Epithelial cell of esophagus (primary cell): Measurements from ENCODE around the gene ATF4.

Source experiments
- DNase-seq: peaks from one replicate; pipeline ENCODE4 v3.0.0; 2010; ENCODE audit warnings: low read depth
- H3K4me3 ChIP-seq: 2 replicates; pipeline ENCODE4 v1.5.1; 2011; ENCODE audit warnings: mild to moderate bottlenecking, low read length, control low read depth
- CTCF ChIP-seq: IDR thresholded peaks from 2 replicates; pipeline ENCODE4 v1.5.1; 2011; ENCODE audit warnings: low read depth, mild to moderate bottlenecking, low read length, control low read depth, inconsistent platforms; ENCODE audit not compliant: insufficient read depth; ENCODE audit errors: missing control alignments

The ATF4 gene

DNA sequence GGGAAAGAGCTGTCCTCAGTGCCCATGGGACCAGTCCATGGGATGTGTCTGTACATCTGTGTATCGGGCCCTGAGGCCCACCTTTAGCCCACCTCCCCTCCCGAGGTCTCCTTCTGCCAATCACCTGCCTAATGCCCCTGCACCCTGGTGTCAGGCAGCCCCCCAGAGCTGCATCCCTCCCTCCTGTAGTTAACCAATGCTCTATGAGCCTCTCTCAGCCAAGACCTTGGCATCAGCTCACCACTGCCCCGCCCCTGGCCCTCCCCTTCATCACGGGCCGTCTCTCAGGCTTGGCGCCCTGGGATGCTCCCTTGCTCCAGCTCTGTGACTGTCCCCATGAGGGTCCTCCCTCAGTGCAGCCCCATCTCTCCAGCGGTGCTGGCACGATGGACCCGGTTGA lies 45.0 kb upstream of the ATF4 start:
- no peak for DNase-seq
- no peak overlapping the region for H3K4me3 ChIP-seq
- TF ChIP-seq CTCF: no peak

- DNase-seq: no peak
- no peak for TF ChIP-seq CTCF
- H3K4me3 ChIP-seq: no peak overlapping the region
Measured at GRCh38 chr22:39475902-39476301, 44.5 kb upstream of the ATF4 start.

DNA sequence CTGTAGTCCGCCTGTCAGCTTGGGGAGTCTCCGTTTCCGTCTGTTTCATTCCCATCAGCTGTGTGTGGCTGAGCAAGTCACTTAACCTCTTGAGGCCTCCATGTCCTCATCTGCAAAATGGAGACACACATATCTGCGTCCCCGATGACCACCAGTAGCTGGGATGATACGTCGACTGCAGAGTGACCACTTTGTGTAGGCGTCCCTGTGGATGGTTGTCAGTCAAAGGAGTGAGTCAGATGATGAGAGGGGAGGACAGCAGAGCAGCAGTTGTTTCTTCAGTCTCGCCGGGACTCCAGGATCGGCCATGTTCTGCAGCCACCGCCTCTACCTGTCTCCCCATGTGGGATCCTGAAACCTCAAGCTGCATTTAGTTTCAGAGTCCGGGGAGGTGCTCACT lies 43.7 kb upstream of the ATF4 start:
- DNase-seq: no peak
- H3K4me3 ChIP-seq: no peak overlapping the region
- TF ChIP-seq CTCF: no peak

GRCh38 chr22:39477542-39477941 lies 42.8 kb upstream of the ATF4 start:
- no peak for DNase-seq
- no peak for TF ChIP-seq CTCF
- no peak overlapping the region for H3K4me3 ChIP-seq

DNA sequence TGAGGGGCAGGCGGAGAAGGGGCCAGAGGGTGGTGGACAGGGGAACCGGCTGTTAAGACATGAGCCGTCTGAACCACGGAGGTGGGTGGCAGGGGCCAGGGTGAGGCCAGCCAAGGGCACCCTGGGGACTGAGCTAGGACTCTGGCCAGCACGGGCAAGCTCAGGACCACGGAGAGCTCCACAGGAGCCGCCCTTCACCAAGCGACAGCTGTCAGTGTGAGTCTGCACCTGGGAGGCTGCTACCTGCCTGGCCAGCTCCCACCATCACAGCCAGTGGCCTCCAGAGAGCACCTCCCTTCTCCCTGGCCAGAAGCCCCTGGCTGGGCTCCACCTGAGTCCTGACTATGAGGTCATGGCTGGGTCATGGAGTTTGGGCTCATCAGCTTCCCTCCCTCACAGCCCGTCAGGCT lies 41.9 kb upstream of the ATF4 start:
- DNase-seq: peak; percentile 61
- no peak overlapping the region for H3K4me3 ChIP-seq
- no peak for TF ChIP-seq CTCF

DNA sequence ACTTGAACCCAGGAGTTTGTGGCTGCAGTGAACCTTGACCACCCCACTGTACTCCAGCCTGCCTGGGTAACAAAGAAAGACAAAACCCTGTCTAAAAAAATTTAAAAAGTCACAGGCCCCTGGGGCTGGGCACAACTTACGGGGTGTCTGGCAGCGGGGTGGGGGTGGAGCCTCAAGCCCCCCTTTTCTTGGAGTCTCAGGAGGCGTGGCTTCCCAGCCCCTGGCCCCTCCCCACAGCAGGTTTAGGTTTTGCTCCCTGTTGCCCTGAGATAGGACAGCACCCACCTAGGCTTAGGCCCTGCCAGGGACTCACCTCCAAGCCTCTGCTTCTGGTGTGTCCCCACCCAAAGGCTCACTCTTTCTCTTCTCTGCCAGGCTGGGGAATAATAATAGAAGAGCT lies 41.1 kb upstream of the ATF4 start:
- no peak for TF ChIP-seq CTCF
- H3K4me3 ChIP-seq: no peak overlapping the region
- DNase-seq: no peak

DNA sequence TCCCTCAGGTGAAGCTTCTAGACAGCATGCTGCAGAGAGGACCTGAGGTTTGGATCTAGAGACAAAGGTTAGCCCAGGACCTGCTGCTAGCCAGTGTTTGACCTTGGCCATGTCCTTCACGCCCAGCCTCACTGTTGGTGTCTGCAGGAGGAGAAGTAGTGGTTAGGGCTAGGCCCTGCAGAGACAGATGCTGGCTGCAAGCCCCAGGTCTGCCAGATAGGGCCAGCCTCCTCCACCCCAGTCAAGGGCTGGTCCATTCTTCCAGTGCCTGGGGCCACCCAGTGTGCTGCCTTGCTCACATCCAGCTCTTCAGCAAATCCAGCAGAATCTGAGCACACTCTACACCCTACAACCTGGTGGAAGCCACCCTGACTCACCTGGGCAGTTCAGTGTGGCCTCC lies 39.8 kb upstream of the ATF4 start:
- DNase-seq: no peak
- TF ChIP-seq CTCF: no peak
- no peak overlapping the region for H3K4me3 ChIP-seq
